Measurements from ENCODE around the gene STEAP4. TPM values are rescaled to one million over a fixed set of nuclear protein-coding genes. Genes with fewer than 3 reads are reported as not detected.

STEAP4 gene
- polyA plus RNA-seq, 1 of the 3 experiments (the other 2 are of a cell fraction), result not detected

DNA sequence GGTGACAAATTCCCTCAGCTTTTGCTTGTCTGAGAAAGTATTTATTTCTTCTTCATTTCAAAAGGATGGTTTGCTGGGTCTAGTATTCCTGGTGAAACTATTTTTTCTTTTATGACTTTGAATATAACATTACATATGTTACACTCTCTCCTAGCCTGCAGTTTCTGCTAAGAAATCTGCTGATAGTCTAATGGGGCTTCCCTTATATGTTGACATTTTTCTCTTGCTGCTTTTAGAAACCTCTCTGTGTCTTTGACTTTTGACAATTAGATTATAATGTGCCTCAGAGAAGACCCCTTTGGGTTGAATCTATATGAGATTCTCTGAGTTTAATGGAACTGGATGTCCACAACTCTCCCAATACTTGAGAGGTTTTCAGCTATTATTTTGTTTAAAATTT is 53.1 kb downstream of the STEAP4 start:
- CTCF ChIA-PET, result interaction anchor here (1.4 to 5.3 kb wide), 2 partner anchors 10 to 104 kb away, joined by 4 to 31 read pairs; no protein-coding TSS in a partner anchor
- no peaks in the 10 kb centered on the region for H3K4me1 ChIP-seq (ENCODE audit: control insufficient read depth in 1 of 2, insufficient read depth in 2 of 2, low read depth in 1 of 2, low read length in 1 of 2)

GRCh38 chr7:88244258-88244657 is 62.4 kb downstream of the STEAP4 start:
- CTCF ChIA-PET, result interaction anchor here (0.5 to 4.4 kb wide), 20 partner anchors 10 to 1875 kb away, joined by 3 to 52 read pairs (median 6); partner anchors contain the start of genes SRI and ZNF804B

More for the DNA sequence above, 53.1 kb downstream of the STEAP4 start:
- Histone ChIP-seq H2AFZ (ENCODE audit: low read depth) (no peak overlapping the region), H3K79me2 (ENCODE audit: insufficient read depth) (no peaks in the 10 kb centered on the region), H3K4me2 (no peak overlapping the region), H3K27me3 (ENCODE audit: insufficient read depth) (no peaks in the 10 kb centered on the region), H3K9ac (no peak overlapping the region), H3K9me3 (peaks cover 7% of the 10 kb centered on the region; the same call in 1 of the 2 replicates), H4K20me1 (ENCODE audit: insufficient read depth) (no peaks in the 10 kb centered on the region), H3K27ac (ENCODE audit: low read depth in 2 of 2, low read length in 1 of 2) (no peak overlapping the region), H3K9me2 (no peaks in the 10 kb centered on the region), H3F3A (replicated peaks; ENCODE audit: insufficient read depth) (no peaks in the 10 kb centered on the region), H3K36me3 (replicated peaks in 1 of 2; ENCODE audit: control insufficient read depth in 1 of 2, insufficient read depth in 2 of 2, low read length in 1 of 2) (no peaks in the 10 kb centered on the region), H3K4me3 (ENCODE audit: low read depth in 2 of 2, low read length in 1 of 2) (no peak overlapping the region)
- no peak for TF ChIP-seq MXI1 (IDR thresholded peaks at IDR 0.05; ENCODE audit: low read depth, low read length)
- no peak for TF ChIP-seq TAF1 (IDR thresholded peaks at IDR 0.05; ENCODE audit: borderline replicate concordance, low read depth, low read length)
- no peak for TF ChIP-seq NRF1 (IDR thresholded peaks at IDR 0.05; ENCODE audit: low read depth, low read length)
- TF ChIP-seq, protein P1, sequence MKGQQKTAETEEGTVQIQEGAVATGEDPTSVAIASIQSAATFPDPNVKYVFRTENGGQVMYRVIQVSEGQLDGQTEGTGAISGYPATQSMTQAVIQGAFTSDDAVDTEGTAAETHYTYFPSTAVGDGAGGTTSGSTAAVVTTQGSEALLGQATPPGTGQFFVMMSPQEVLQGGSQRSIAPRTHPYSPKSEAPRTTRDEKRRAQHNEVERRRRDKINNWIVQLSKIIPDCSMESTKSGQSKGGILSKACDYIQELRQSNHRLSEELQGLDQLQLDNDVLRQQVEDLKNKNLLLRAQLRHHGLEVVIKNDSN (IDR thresholded peaks at IDR 0.05; ENCODE audit: borderline replicate concordance, low read depth), result no peak
- no peak for TF ChIP-seq FOSL2 (IDR thresholded peaks at IDR 0.05; ENCODE audit: borderline replicate concordance, low read depth)
- no peak for TF ChIP-seq JUND (IDR thresholded peaks at IDR 0.05)
- TF ChIP-seq RFX5 (IDR thresholded peaks at IDR 0.05; ENCODE audit: low read length), result no peak
- no peak for TF ChIP-seq FOXM1 (IDR thresholded peaks at IDR 0.05; ENCODE audit: low read depth)
- no peak for DNase-seq
- POLR2A ChIA-PET, result no interaction called here

More at GRCh38 chr7:88244258-88244657, 62.4 kb downstream of the STEAP4 start:
- H3K27ac ChIP-seq (ENCODE audit: low read depth in 2 of 2, low read length in 1 of 2), result no peak overlapping the region
- H3K79me2 ChIP-seq (ENCODE audit: insufficient read depth), result no peaks in the 10 kb centered on the region
- no peak for DNase-seq
- peaks cover 0 to 4% of the 10 kb centered on the region in 2 experiments; a peak in 2 of 4 replicates for H3K4me1 ChIP-seq (ENCODE audit: control insufficient read depth in 1 of 2, insufficient read depth in 2 of 2, low read depth in 1 of 2, low read length in 1 of 2)
- H3F3A ChIP-seq (replicated peaks; ENCODE audit: insufficient read depth), result no peaks in the 10 kb centered on the region
- H3K4me3 ChIP-seq (ENCODE audit: low read depth in 2 of 2, low read length in 1 of 2), result no peak overlapping the region
- TF ChIP-seq, protein P1 (IDR thresholded peaks at IDR 0.05; ENCODE audit: borderline replicate concordance, low read depth), result no peak
- TF ChIP-seq EP300 (IDR thresholded peaks at IDR 0.05; ENCODE audit: borderline replicate concordance in 1 of 2, low read depth in 1 of 2, low read length in 1 of 2) (peak in 1 of 2 experiments; percentile 42; a peak in 1 of 4 replicates), GATA2 (CRISPR knock-in tag; IDR thresholded peaks at IDR 0.05) (peak; percentile 66), ELF1 (IDR thresholded peaks at IDR 0.05) (no peak)
- POLR2A ChIA-PET, result no interaction called here
- H3K9ac ChIP-seq, result no peak overlapping the region
- H3K27me3 ChIP-seq (ENCODE audit: insufficient read depth), result no peaks in the 10 kb centered on the region
- H2AFZ ChIP-seq (ENCODE audit: low read depth), result no peak overlapping the region
- no peaks in the 10 kb centered on the region for H3K36me3 ChIP-seq (replicated peaks in 1 of 2; ENCODE audit: control insufficient read depth in 1 of 2, insufficient read depth in 2 of 2, low read length in 1 of 2)
- H4K20me1 ChIP-seq (ENCODE audit: insufficient read depth), result no peaks in the 10 kb centered on the region
- H3K4me2 ChIP-seq, result no peak overlapping the region
- H3K9me2 ChIP-seq, result no peaks in the 10 kb centered on the region
- 56% methylated on average over 1 of the region's 1 CpG for WGBS (ENCODE audit: low lambda C conversion rate)
- no peaks in the 10 kb centered on the region for H3K9me3 ChIP-seq
